Cardiac muscle cell (in vitro differentiated cells and primary cell): ENCODE results near the gene IGSF11. TPM values are rescaled to one million over a fixed set of nuclear protein-coding genes. Genes with fewer than 3 reads are reported as not detected.

Source experiments
- DNase-seq, 2 donors: peaks; one replicate each; pipeline versions ENCODE4 v3.0.0 to v3.0.0-alpha.2; 2010 to 2017; ENCODE audit warnings: low read depth in 1 of 2, low spot score in 1 of 2
- H3K27ac ChIP-seq: fragments of 200-600 bp; sonication (generic); 2 replicates; pipeline ENCODE4 v1.5.1; 2016
- H3K27me3 ChIP-seq: fragments of 200-600 bp; sonication (generic); 2 replicates; pipeline ENCODE4 v1.6.0; 2016; ENCODE audit warnings: control low read depth
- H3K36me3 ChIP-seq: fragments of 200-600 bp; sonication (generic); 2 replicates; pipeline ENCODE4 v1.5.1; 2016; ENCODE audit warnings: control low read depth
- H3K4me1 ChIP-seq: fragments of 200-600 bp; sonication (generic); 2 replicates; pipeline ENCODE4 v1.8.1; 2017; ENCODE audit warnings: low read depth, mild to moderate bottlenecking, mixed run types
- H3K4me3 ChIP-seq: fragments of 200-600 bp; sonication (generic); 2 replicates; pipeline ENCODE4 v1.5.1; 2016; ENCODE audit warnings: mild to moderate bottlenecking
- H3K9me3 ChIP-seq: fragments of 200-600 bp; sonication (generic); 2 replicates; pipeline ENCODE4 v1.5.1; 2017; ENCODE audit warnings: low read depth, mild to moderate bottlenecking, control low read depth
- CTCF ChIP-seq: IDR thresholded peaks from 2 replicates; pipeline ENCODE4 v1.5.1; 2012; ENCODE audit warnings: low read depth, mild to moderate bottlenecking, low read length
- polyA plus RNA-seq: library from polyadenylated mRNA; unstranded; fragments of >200 nt; fragmentation: Nextera tagmentation; extraction: Ambion mirVana; gene quantifications from 2 replicates; pipeline ENCODE4 v1.2.1, GENCODE V29; 2016
- total RNA-seq: library from RNA; depleted of rRNA; stranded (reverse); fragments of >200 nt; gene quantifications from 2 replicates; pipeline ENCODE4 v1.2.3, GENCODE V29; 2016

The IGSF11 gene
- total and polyA plus RNA-seq, 2 experiments from 2014 or later = 0.46 to 2.0 TPM

GRCh38 chr3:118890206-118890605 lies 144.4 kb downstream of the IGSF11 start:
- Histone ChIP-seq H3K4me1 (no peaks in the 10 kb centered on the region), H3K36me3 (no peaks in the 10 kb centered on the region), H3K9me3 (no peaks in the 10 kb centered on the region), H3K27ac (no peak overlapping the region), H3K4me3 (no peak overlapping the region), H3K27me3 (no peaks in the 10 kb centered on the region)
- no peak for DNase-seq
- no peak for TF ChIP-seq CTCF

GRCh38 chr3:118889691-118890090 lies 145.0 kb downstream of the IGSF11 start:
- no peaks in the 10 kb centered on the region for H3K9me3 ChIP-seq
- no peaks in the 10 kb centered on the region for H3K27me3 ChIP-seq
- no peaks in the 10 kb centered on the region for H3K4me1 ChIP-seq
- H3K27ac ChIP-seq = no peak overlapping the region
- TF ChIP-seq CTCF = no peak
- no peaks in the 10 kb centered on the region for H3K36me3 ChIP-seq
- no peak for DNase-seq
- no peak overlapping the region for H3K4me3 ChIP-seq

GRCh38 chr3:118886708-118887107 lies 147.9 kb downstream of the IGSF11 start:
- Histone ChIP-seq H3K27ac (no peak overlapping the region), H3K4me1 (no peaks in the 10 kb centered on the region), H3K4me3 (no peak overlapping the region), H3K36me3 (no peaks in the 10 kb centered on the region), H3K9me3 (no peaks in the 10 kb centered on the region), H3K27me3 (no peaks in the 10 kb centered on the region)
- DNase-seq = no peak
- TF ChIP-seq CTCF = no peak

GRCh38 chr3:118884748-118885206 lies 149.9 kb downstream of the IGSF11 start:
- peak; percentile 57 to 76 for DNase-seq
- Histone ChIP-seq H3K4me1 (peaks cover 4% of the 10 kb centered on the region), H3K9me3 (no peaks in the 10 kb centered on the region), H3K27ac (no peak overlapping the region), H3K4me3 (no peak overlapping the region), H3K27me3 (no peaks in the 10 kb centered on the region), H3K36me3 (no peaks in the 10 kb centered on the region)
- TF ChIP-seq CTCF = peak; percentile 94

- peak; percentile 71 for TF ChIP-seq CTCF
- no peaks in the 10 kb centered on the region for H3K27me3 ChIP-seq
- H3K4me1 ChIP-seq = peaks cover 4% of the 10 kb centered on the region
- DNase-seq = peak; percentile 70 to 81
- no peak overlapping the region for H3K27ac ChIP-seq
- no peak overlapping the region for H3K4me3 ChIP-seq
- no peaks in the 10 kb centered on the region for H3K36me3 ChIP-seq
- H3K9me3 ChIP-seq = no peaks in the 10 kb centered on the region
These were observed 152.2 kb downstream of the IGSF11 start for GRCh38 chr3:118882353-118882947.

GRCh38 chr3:118868051-118868450 lies 166.6 kb downstream of the IGSF11 start:
- Histone ChIP-seq H3K36me3 (no peaks in the 10 kb centered on the region), H3K27ac (no peak overlapping the region), H3K4me3 (no peak overlapping the region), H3K4me1 (no peaks in the 10 kb centered on the region), H3K9me3 (no peaks in the 10 kb centered on the region), H3K27me3 (no peaks in the 10 kb centered on the region)
- DNase-seq = no peak
- TF ChIP-seq CTCF = no peak
